SK-N-SH (cell line): Measurements from ENCODE around the gene CCDC30. TPM values are rescaled to one million over a fixed set of nuclear protein-coding genes. Genes with fewer than 3 reads are reported as not detected.
A peak's percentile ranks its signal among the peaks of the same experiment; 100 is the strongest.

Experiments used
- ELF1 ChIP-seq: IDR thresholded peaks from 2 replicates; pipeline ENCODE4 v1.4.0; 2012
- EP300 ChIP-seq, 2 experiments: IDR thresholded peaks; 2 replicates each; pipeline versions ENCODE4 v1.4.0 to v1.6.1; 2012; ENCODE audit warnings: borderline replicate concordance in 1 of 2, low read depth in 1 of 2, low read length in 1 of 2
- EZH2phosphoT487 ChIP-seq: fragments of 200-600 bp; sonication (generic); IDR thresholded peaks from 2 replicates; pipeline ENCODE4 v1.6.1; 2017; ENCODE audit warnings: low read depth, mixed run types, mild to moderate bottlenecking, antibody characterized with exemption, moderate library complexity, borderline replicate concordance
- FOXM1 ChIP-seq: IDR thresholded peaks from 2 replicates; pipeline ENCODE4 v1.4.0; 2012; ENCODE audit warnings: low read depth, mild to moderate bottlenecking
- GATA2 ChIP-seq: sonication (generic); formaldehyde crosslinking; IDR thresholded peaks from 2 replicates; pipeline ENCODE4 v1.5.0; 2020; ENCODE audit warnings: mild to moderate bottlenecking, missing genetic modification reagents
- JUND ChIP-seq: IDR thresholded peaks from 2 replicates; pipeline ENCODE4 v1.4.0; 2012
- MEF2A ChIP-seq: IDR thresholded peaks from 2 replicates; pipeline ENCODE4 v1.4.0; 2012; ENCODE audit warnings: low read depth, borderline replicate concordance
- MXI1 ChIP-seq: IDR thresholded peaks from 2 replicates; pipeline ENCODE4 v1.6.1; 2012; ENCODE audit warnings: mild to moderate bottlenecking, low read depth, low read length, improper control_type of control experiment
- NFIC ChIP-seq: IDR thresholded peaks from 2 replicates; pipeline ENCODE4 v1.4.0; 2012; ENCODE audit warnings: borderline replicate concordance
- NRF1 ChIP-seq: IDR thresholded peaks from 2 replicates; pipeline ENCODE4 v1.6.1; 2012; ENCODE audit warnings: low read depth, mild to moderate bottlenecking, low read length
- RAD21 ChIP-seq: IDR thresholded peaks from 2 replicates; pipeline ENCODE4 v1.6.1; 2012; ENCODE audit warnings: mild to moderate bottlenecking, low read length
- RXRA ChIP-seq: IDR thresholded peaks from 2 replicates; pipeline ENCODE4 v1.4.0; 2012; ENCODE audit warnings: low read depth, mild to moderate bottlenecking, borderline replicate concordance
- SIN3A ChIP-seq: IDR thresholded peaks from 2 replicates; pipeline ENCODE4 v1.6.1; 2012; ENCODE audit warnings: low read depth, mild to moderate bottlenecking, low read length, moderate library complexity, borderline replicate concordance
- SMC3 ChIP-seq: IDR thresholded peaks from 2 replicates; pipeline ENCODE4 v1.6.1; 2012; ENCODE audit warnings: low read depth, low read length, improper control_type of control experiment
- TEAD4 ChIP-seq: IDR thresholded peaks from 2 replicates; pipeline ENCODE4 v1.4.0; 2012; ENCODE audit warnings: mild to moderate bottlenecking, borderline replicate concordance; ENCODE audit not compliant: insufficient read depth
- polyA plus RNA-seq, 3 experiments: library from polyadenylated mRNA; depleted of rRNA; stranded (reverse); fragments of >200 nt; gene quantifications; 2 replicates each; pipeline ENCODE4 v1.2.3, GENCODE V29; 2012
- TF ChIP-seq, protein P1 (sequence below): fragments of 150-350 bp; IDR thresholded peaks from 2 replicates; pipeline ENCODE4 v1.6.1; 2016; ENCODE audit warnings: mild to moderate bottlenecking, low read depth, low read length
- TF ChIP-seq, protein P2 (sequence below): IDR thresholded peaks from 2 replicates; pipeline ENCODE4; 2012
- TF ChIP-seq, protein P3 (sequence below): IDR thresholded peaks from 2 replicates; pipeline ENCODE4 v1.4.0; 2012; ENCODE audit warnings: low read depth, borderline replicate concordance
- TF ChIP-seq, protein P4 (sequence below): IDR thresholded peaks from 2 replicates; pipeline ENCODE4 v1.4.0; 2012; ENCODE audit warnings: low read depth
- TF ChIP-seq, protein P5 (sequence below): IDR thresholded peaks from 2 replicates; pipeline ENCODE4 v1.6.1; 2012; ENCODE audit warnings: mild to moderate bottlenecking, low read depth, low read length, moderate library complexity

CCDC30 gene
- polyA plus RNA-seq, 1 of the 3 experiments (the other 2 are of a cell fraction) = 0.94 TPM

DNA sequence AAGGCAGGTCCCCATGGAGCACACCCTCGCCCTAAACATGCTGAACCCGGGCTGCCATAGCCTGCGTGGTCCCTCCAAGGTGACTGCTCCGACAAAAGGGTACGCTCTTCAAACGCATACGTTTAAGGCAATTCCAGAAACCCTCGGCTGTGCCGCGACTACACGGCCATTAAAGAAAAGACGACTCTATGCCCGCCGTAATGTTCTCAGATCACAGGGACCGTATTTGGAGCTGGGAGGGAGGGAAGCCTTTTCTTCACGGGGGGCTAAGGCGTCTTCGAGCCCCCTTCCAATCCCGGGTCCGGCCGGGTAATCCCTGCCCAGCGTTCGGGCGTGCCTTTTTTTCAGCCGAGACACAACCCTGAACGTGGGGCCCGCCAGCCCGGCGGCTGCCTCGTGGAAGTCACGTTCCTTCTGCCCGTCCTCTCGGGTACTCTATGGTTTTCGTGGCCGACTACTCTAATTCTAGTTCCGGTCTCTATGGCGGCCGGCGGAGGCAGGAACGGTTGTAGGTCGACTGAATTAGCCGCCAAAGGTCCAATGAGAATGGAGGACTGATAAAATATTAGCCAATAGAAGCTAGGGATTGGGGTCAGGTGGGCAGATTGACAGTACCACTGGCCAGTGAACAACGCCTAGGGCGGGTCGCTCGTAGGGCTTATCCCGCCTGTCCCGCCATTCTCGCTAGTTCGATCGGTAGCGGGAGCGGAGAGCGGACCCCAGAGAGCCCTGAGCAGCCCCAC is 218.8 kb downstream of the CCDC30 start, which contains the start of gene YBX1 (continued):
- TF ChIP-seq, protein P1, sequence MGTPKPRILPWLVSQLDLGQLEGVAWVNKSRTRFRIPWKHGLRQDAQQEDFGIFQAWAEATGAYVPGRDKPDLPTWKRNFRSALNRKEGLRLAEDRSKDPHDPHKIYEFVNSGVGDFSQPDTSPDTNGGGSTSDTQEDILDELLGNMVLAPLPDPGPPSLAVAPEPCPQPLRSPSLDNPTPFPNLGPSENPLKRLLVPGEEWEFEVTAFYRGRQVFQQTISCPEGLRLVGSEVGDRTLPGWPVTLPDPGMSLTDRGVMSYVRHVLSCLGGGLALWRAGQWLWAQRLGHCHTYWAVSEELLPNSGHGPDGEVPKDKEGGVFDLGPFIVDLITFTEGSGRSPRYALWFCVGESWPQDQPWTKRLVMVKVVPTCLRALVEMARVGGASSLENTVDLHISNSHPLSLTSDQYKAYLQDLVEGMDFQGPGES = peak; percentile 89
- TF ChIP-seq NFIC = no peak
- TF ChIP-seq EZH2phosphoT487 = no peak
- no peak for TF ChIP-seq TEAD4
- TF ChIP-seq JUND = no peak
- TF ChIP-seq, protein P2, sequence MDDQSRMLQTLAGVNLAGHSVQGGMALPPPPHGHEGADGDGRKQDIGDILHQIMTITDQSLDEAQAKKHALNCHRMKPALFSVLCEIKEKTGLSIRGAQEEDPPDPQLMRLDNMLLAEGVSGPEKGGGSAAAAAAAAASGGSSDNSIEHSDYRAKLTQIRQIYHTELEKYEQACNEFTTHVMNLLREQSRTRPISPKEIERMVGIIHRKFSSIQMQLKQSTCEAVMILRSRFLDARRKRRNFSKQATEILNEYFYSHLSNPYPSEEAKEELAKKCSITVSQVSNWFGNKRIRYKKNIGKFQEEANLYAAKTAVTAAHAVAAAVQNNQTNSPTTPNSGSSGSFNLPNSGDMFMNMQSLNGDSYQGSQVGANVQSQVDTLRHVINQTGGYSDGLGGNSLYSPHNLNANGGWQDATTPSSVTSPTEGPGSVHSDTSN = peak; percentile 99
- no peak for TF ChIP-seq SMC3
- no peak for TF ChIP-seq EP300 (IDR thresholded peaks at IDR 0.05; ENCODE audit: borderline replicate concordance in 1 of 2, low read depth in 1 of 2, low read length in 1 of 2)
- TF ChIP-seq SIN3A = 0 out of 2 replicates have a peak, but pooled peaks have one; percentile 62
- TF ChIP-seq MEF2A = no peak
- TF ChIP-seq MXI1 = peak; percentile 93
- TF ChIP-seq, protein P3, sequence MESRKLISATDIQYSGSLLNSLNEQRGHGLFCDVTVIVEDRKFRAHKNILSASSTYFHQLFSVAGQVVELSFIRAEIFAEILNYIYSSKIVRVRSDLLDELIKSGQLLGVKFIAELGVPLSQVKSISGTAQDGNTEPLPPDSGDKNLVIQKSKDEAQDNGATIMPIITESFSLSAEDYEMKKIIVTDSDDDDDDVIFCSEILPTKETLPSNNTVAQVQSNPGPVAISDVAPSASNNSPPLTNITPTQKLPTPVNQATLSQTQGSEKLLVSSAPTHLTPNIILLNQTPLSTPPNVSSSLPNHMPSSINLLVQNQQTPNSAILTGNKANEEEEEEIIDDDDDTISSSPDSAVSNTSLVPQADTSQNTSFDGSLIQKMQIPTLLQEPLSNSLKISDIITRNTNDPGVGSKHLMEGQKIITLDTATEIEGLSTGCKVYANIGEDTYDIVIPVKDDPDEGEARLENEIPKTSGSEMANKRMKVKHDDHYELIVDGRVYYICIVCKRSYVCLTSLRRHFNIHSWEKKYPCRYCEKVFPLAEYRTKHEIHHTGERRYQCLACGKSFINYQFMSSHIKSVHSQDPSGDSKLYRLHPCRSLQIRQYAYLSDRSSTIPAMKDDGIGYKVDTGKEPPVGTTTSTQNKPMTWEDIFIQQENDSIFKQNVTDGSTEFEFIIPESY = no peak
- no peak for TF ChIP-seq FOXM1
- TF ChIP-seq RAD21 = no peak
- TF ChIP-seq, protein P4, sequence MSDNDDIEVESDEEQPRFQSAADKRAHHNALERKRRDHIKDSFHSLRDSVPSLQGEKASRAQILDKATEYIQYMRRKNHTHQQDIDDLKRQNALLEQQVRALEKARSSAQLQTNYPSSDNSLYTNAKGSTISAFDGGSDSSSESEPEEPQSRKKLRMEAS = peak; percentile 99
- TF ChIP-seq RXRA = no peak
- TF ChIP-seq ELF1 = peak; percentile 48; the same call in 1 of the 2 replicates
- no peak for TF ChIP-seq GATA2 (CRISPR knock-in tag)
- no peak for TF ChIP-seq NRF1
- TF ChIP-seq, protein P5, sequence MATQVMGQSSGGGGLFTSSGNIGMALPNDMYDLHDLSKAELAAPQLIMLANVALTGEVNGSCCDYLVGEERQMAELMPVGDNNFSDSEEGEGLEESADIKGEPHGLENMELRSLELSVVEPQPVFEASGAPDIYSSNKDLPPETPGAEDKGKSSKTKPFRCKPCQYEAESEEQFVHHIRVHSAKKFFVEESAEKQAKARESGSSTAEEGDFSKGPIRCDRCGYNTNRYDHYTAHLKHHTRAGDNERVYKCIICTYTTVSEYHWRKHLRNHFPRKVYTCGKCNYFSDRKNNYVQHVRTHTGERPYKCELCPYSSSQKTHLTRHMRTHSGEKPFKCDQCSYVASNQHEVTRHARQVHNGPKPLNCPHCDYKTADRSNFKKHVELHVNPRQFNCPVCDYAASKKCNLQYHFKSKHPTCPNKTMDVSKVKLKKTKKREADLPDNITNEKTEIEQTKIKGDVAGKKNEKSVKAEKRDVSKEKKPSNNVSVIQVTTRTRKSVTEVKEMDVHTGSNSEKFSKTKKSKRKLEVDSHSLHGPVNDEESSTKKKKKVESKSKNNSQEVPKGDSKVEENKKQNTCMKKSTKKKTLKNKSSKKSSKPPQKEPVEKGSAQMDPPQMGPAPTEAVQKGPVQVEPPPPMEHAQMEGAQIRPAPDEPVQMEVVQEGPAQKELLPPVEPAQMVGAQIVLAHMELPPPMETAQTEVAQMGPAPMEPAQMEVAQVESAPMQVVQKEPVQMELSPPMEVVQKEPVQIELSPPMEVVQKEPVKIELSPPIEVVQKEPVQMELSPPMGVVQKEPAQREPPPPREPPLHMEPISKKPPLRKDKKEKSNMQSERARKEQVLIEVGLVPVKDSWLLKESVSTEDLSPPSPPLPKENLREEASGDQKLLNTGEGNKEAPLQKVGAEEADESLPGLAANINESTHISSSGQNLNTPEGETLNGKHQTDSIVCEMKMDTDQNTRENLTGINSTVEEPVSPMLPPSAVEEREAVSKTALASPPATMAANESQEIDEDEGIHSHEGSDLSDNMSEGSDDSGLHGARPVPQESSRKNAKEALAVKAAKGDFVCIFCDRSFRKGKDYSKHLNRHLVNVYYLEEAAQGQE = 0 out of 2 replicates have a peak, but pooled peaks have one; percentile 36
